Measurements from ENCODE around the gene JMJD6.

JMJD6 gene

GRCh38 chr17:76688165-76688622, 38.2 kb downstream of the JMJD6 start:
- ATAC-seq = no peak
- TF ChIP-seq PATZ1 (CRISPR knock-in tag; IDR thresholded peaks at IDR 0.05; ENCODE audit: borderline replicate concordance) (no peak), ZNF70 (CRISPR knock-in tag; IDR thresholded peaks at IDR 0.05) (no peak), ESRRG (CRISPR knock-in tag; IDR thresholded peaks at IDR 0.05) (no peak), ZNF8 (CRISPR knock-in tag; IDR thresholded peaks at IDR 0.05) (no peak), ARNTL (CRISPR knock-in tag; IDR thresholded peaks at IDR 0.05; ENCODE audit: borderline replicate concordance, low read depth) (no peak), ZFP30 (CRISPR knock-in tag; IDR thresholded peaks at IDR 0.05) (no peak), BACH2 (CRISPR knock-in tag; IDR thresholded peaks at IDR 0.05; ENCODE audit: borderline replicate concordance) (no peak), ZC3H10 (CRISPR knock-in tag; IDR thresholded peaks at IDR 0.05) (no peak), TOX (CRISPR knock-in tag; IDR thresholded peaks at IDR 0.05; ENCODE audit: borderline replicate concordance) (no peak), CSDC2 (CRISPR knock-in tag; IDR thresholded peaks at IDR 0.05) (no peak), TCF4 (CRISPR knock-in tag; IDR thresholded peaks at IDR 0.05; ENCODE audit: borderline replicate concordance) (no peak), SNAI2 (CRISPR knock-in tag; IDR thresholded peaks at IDR 0.05) (no peak), OSR1 (CRISPR knock-in tag; IDR thresholded peaks at IDR 0.05) (no peak)

GRCh38 chr17:76687298-76688164, 38.9 kb downstream of the JMJD6 start:
- TF ChIP-seq ZFP3 (CRISPR knock-in tag; IDR thresholded peaks at IDR 0.05) = no peak
- no peak for TF ChIP-seq ZNF70 (CRISPR knock-in tag; IDR thresholded peaks at IDR 0.05)
- TF ChIP-seq ZNF8 (CRISPR knock-in tag; IDR thresholded peaks at IDR 0.05) = no peak
- no peak for ATAC-seq

GRCh38 chr17:76686538-76687297, 39.7 kb downstream of the JMJD6 start:
- no peak for TF ChIP-seq OSR1 (CRISPR knock-in tag; IDR thresholded peaks at IDR 0.05)
- no peak for TF ChIP-seq ZC3H10 (CRISPR knock-in tag; IDR thresholded peaks at IDR 0.05)
- TF ChIP-seq ZFP3 (CRISPR knock-in tag; IDR thresholded peaks at IDR 0.05) = no peak
- TF ChIP-seq POU6F1 (CRISPR knock-in tag; IDR thresholded peaks at IDR 0.05; ENCODE audit: borderline replicate concordance, low read depth) = no peak
- no peak for TF ChIP-seq ISL1 (CRISPR knock-in tag; IDR thresholded peaks at IDR 0.05)
- no peak for TF ChIP-seq ZNF565 (CRISPR knock-in tag; conservative IDR thresholded peaks at IDR 0.05; ENCODE audit: low read depth)
- no peak for TF ChIP-seq GLIS3 (CRISPR knock-in tag; IDR thresholded peaks at IDR 0.05)
- no peak for TF ChIP-seq RARB (CRISPR knock-in tag; IDR thresholded peaks at IDR 0.05)
- no peak for TF ChIP-seq PPARA (CRISPR knock-in tag; IDR thresholded peaks at IDR 0.05; ENCODE audit: borderline replicate concordance)
- ATAC-seq = no peak

- no peak for TF ChIP-seq CSDC2 (CRISPR knock-in tag; IDR thresholded peaks at IDR 0.05)
- no peak for ATAC-seq
Observed at GRCh38 chr17:76685846-76686245, 40.6 kb downstream of the JMJD6 start.

GRCh38 chr17:76685366-76685765, 41.0 kb downstream of the JMJD6 start:
- no peak for ATAC-seq
- TF ChIP-seq TSHZ2 (CRISPR knock-in tag; IDR thresholded peaks at IDR 0.05) = no peak
- no peak for TF ChIP-seq TCF4 (CRISPR knock-in tag; IDR thresholded peaks at IDR 0.05; ENCODE audit: borderline replicate concordance)
- no peak for TF ChIP-seq OSR1 (CRISPR knock-in tag; IDR thresholded peaks at IDR 0.05)
- no peak for TF ChIP-seq ZC3H10 (CRISPR knock-in tag; IDR thresholded peaks at IDR 0.05)
- no peak for TF ChIP-seq RARB (CRISPR knock-in tag; IDR thresholded peaks at IDR 0.05)
- no peak for TF ChIP-seq POU6F1 (CRISPR knock-in tag; IDR thresholded peaks at IDR 0.05; ENCODE audit: borderline replicate concordance, low read depth)
- TF ChIP-seq GLIS3 (CRISPR knock-in tag; IDR thresholded peaks at IDR 0.05) = no peak
- TF ChIP-seq ZFP3 (CRISPR knock-in tag; IDR thresholded peaks at IDR 0.05) = no peak
- TF ChIP-seq CSRNP3 (CRISPR knock-in tag; IDR thresholded peaks at IDR 0.05) = no peak
- no peak for TF ChIP-seq CSDC2 (CRISPR knock-in tag; IDR thresholded peaks at IDR 0.05)
- no peak for TF ChIP-seq PPARA (CRISPR knock-in tag; IDR thresholded peaks at IDR 0.05; ENCODE audit: borderline replicate concordance)

Measured in SK-N-SH treated with all-trans-retinoic acid at 6 μM for 48 hours (cell line).